ENCODE measurements around the gene CBX7. TPM values are rescaled to one million over a fixed set of nuclear protein-coding genes. Genes with fewer than 3 reads are reported as not detected.

CBX7 gene
- total and polyA plus RNA-seq, 2 donors (not counting 3 experiments of a cell fraction or from before 2014, with no cell fraction given), result 3.4 to 7.1 TPM

- H3K27ac ChIP-seq (ENCODE audit: insufficient read depth, low read depth, low read length), result peak overlapping the region; percentile 99
Observed at GRCh38 chr22:39177791-39178190, 25.3 kb upstream of the CBX7 start.

GRCh38 chr22:39177456-39177775 is 24.9 kb upstream of the CBX7 start:
- H3K4me1 ChIP-seq (ENCODE audit: control insufficient read depth, extremely low read depth, insufficient read depth, low read length), result peaks cover 69% of the 10 kb centered on the region
- CTCF ChIA-PET, result interaction anchor here (1.2 to 1.7 kb wide), 2 partner anchors 53 to 140 kb away, joined by 3 to 4 read pairs; no protein-coding TSS in a partner anchor
- dilution Hi-C loops (cut with MboI; ENCODE audit: extremely low pct_ligation_motif_present, low sequenced_read_pairs), result no loop called here

More at GRCh38 chr22:39177791-39178190, 25.3 kb upstream of the CBX7 start:
- H3K79me2 ChIP-seq (ENCODE audit: control insufficient read depth, insufficient read depth, low read length), result no peaks in the 10 kb centered on the region
- peaks cover 65% of the 10 kb centered on the region for H3K4me1 ChIP-seq (ENCODE audit: control insufficient read depth, extremely low read depth, insufficient read depth, low read length)
- CTCF ChIA-PET, result interaction anchor here (1.2 kb wide), 1 partner anchor 53 kb away, joined by 3 read pairs; no protein-coding TSS in a partner anchor
- POLR2A ChIA-PET, result interaction anchor here (0.6 kb wide), 1 partner anchor 134 kb away, joined by 4 read pairs; no protein-coding TSS in a partner anchor
- H3K36me3 ChIP-seq (ENCODE audit: control insufficient read depth in 2 of 2, extremely low read depth in 1 of 2, insufficient read depth in 2 of 2, low read length in 2 of 2), result no peaks in the 10 kb centered on the region
- peak overlapping the region; percentile 80 for H3K9ac ChIP-seq (replicated peaks; ENCODE audit: extremely low read depth, insufficient read depth, low read length)
- intact Hi-C loops (cut with micrococcal nuclease) (loop anchor here (1.0 to 10.0 kb wide), 2 partner anchors 37 to 347 kb away; partner anchors contain the start of gene ATF4), dilution Hi-C loops (cut with MboI; ENCODE audit: extremely low pct_ligation_motif_present, low sequenced_read_pairs) (no loop called here)
- H4K20me1 ChIP-seq (replicated peaks; ENCODE audit: control insufficient read depth, extremely low read depth, insufficient read depth, low read length), result no peaks in the 10 kb centered on the region
- H3K9me3 ChIP-seq (replicated peaks; ENCODE audit: control insufficient read depth, insufficient read depth, low read length), result no peaks in the 10 kb centered on the region
- no peak overlapping the region for H3K4me2 ChIP-seq (ENCODE audit: insufficient read depth, low read length)
- no peak for DNase-seq (ENCODE audit: low read depth, low spot score)
- TF ChIP-seq EZH2 (IDR thresholded peaks at IDR 0.05; ENCODE audit: borderline replicate concordance, low read depth, low read length, severe bottlenecking) (no peak), POLR2AphosphoS5 (IDR thresholded peaks at IDR 0.05; ENCODE audit: insufficient read depth, low read depth, low read length) (no peak)
- no peak overlapping the region for H3K4me3 ChIP-seq (replicated peaks in 1 of 3; ENCODE audit: insufficient read depth in 1 of 3, low read depth in 1 of 3, low read length in 3 of 3)
- peak; percentile 8 for FAIRE-seq
- H3K27me3 ChIP-seq (ENCODE audit: control insufficient read depth in 2 of 2, insufficient read depth in 2 of 2, low read length in 2 of 2), result no peaks in the 10 kb centered on the region
- no peaks in the 10 kb centered on the region for H3K9me1 ChIP-seq (replicated peaks; ENCODE audit: control insufficient read depth, extremely low read depth, insufficient read depth, low read length)
- TSS peak; percentile 68 for BruUV-seq (replicated peaks)
- H2AFZ ChIP-seq (ENCODE audit: low read depth, low read length), result no peak overlapping the region

More at GRCh38 chr22:39177456-39177775, 24.9 kb upstream of the CBX7 start:
- FAIRE-seq, result peak; percentile 4
- Histone ChIP-seq H3K27ac (ENCODE audit: insufficient read depth, low read depth, low read length) (peak overlapping the region; percentile 99), H3K36me3 (ENCODE audit: control insufficient read depth in 2 of 2, extremely low read depth in 1 of 2, insufficient read depth in 2 of 2, low read length in 2 of 2) (no peaks in the 10 kb centered on the region), H4K20me1 (replicated peaks; ENCODE audit: control insufficient read depth, extremely low read depth, insufficient read depth, low read length) (no peaks in the 10 kb centered on the region), H3K27me3 (ENCODE audit: control insufficient read depth in 2 of 2, insufficient read depth in 2 of 2, low read length in 2 of 2) (no peaks in the 10 kb centered on the region), H3K9me1 (replicated peaks; ENCODE audit: control insufficient read depth, extremely low read depth, insufficient read depth, low read length) (no peaks in the 10 kb centered on the region), H3K4me3 (replicated peaks in 1 of 3; ENCODE audit: insufficient read depth in 1 of 3, low read depth in 1 of 3, low read length in 3 of 3) (no peak overlapping the region), H3K79me2 (ENCODE audit: control insufficient read depth, insufficient read depth, low read length) (no peaks in the 10 kb centered on the region), H3K9ac (replicated peaks; ENCODE audit: extremely low read depth, insufficient read depth, low read length) (peak overlapping the region; percentile 80), H3K9me3 (replicated peaks; ENCODE audit: control insufficient read depth, insufficient read depth, low read length) (no peaks in the 10 kb centered on the region), H2AFZ (ENCODE audit: low read depth, low read length) (no peak overlapping the region), H3K4me2 (ENCODE audit: insufficient read depth, low read length) (no peak overlapping the region)
- TF ChIP-seq FOS (IDR thresholded peaks at IDR 0.05; ENCODE audit: borderline replicate concordance, insufficient read depth, low read length) (no peak), POLR2AphosphoS5 (IDR thresholded peaks at IDR 0.05; ENCODE audit: insufficient read depth, low read depth, low read length) (no peak), POLR2A (IDR thresholded peaks at IDR 0.05; ENCODE audit: low read depth, low read length) (no peak), GATA2 (IDR thresholded peaks at IDR 0.05; ENCODE audit: insufficient read depth, insufficient read length, low read depth, low read length) (no peak), CTCF (IDR thresholded peaks at IDR 0.05; ENCODE audit: extremely low read depth in 1 of 2, insufficient read depth in 1 of 2, low read depth in 1 of 2, low read length in 2 of 2) (no peak), JUN (IDR thresholded peaks at IDR 0.05; ENCODE audit: borderline replicate concordance, insufficient read depth, insufficient read length, low read depth) (no peak), EZH2 (IDR thresholded peaks at IDR 0.05; ENCODE audit: borderline replicate concordance, low read depth, low read length, severe bottlenecking) (no peak), MAX (IDR thresholded peaks at IDR 0.05; ENCODE audit: insufficient read depth, insufficient read length) (no peak), MYC (IDR thresholded peaks at IDR 0.05; ENCODE audit: low read depth, low read length) (no peak)
- POLR2A ChIA-PET, result interaction anchor here (0.6 kb wide), 1 partner anchor 134 kb away, joined by 4 read pairs; no protein-coding TSS in a partner anchor
- DNase-seq (ENCODE audit: low read depth, low spot score), result peak; percentile 16
- intact Hi-C loops (cut with micrococcal nuclease), result loop anchor here (10.0 kb wide), 1 partner anchor 347 kb away; the partner anchor contains the start of gene ATF4
- no TSS peak for BruUV-seq (replicated peaks)

Data from endothelial cell of umbilical vein (primary cell).